AG04450 (cell line): ENCODE measurements around the gene PHEX. TPM values are rescaled to one million over a fixed set of nuclear protein-coding genes. Genes with fewer than 3 reads are reported as not detected.

Experiments
- CTCF ChIA-PET: fragments of 300-600, 350-600 bp; formaldehyde crosslinking; extraction: SDS; loops from one replicate; lab custom pipeline; 2022; ENCODE audit warnings: antibody characterized with exemption, inconsistent platforms; lab: Charles Lee
- POLR2A ChIA-PET: fragments of 350-600 bp; formaldehyde crosslinking; extraction: SDS; loops from one replicate; lab custom pipeline; 2021; ENCODE audit warnings: antibody characterized with exemption, inconsistent platforms; lab: Yijun Ruan, JAX
- DNase-seq: peaks from one replicate; pipeline ENCODE4 v3.0.0-alpha.2; 2011; ENCODE audit warnings: low read depth, low spot score
- H3K27ac ChIP-seq: one replicate; pipeline ENCODE4 v1.5.1; 2012; ENCODE audit warnings: low read depth, low read length, control low read depth
- H3K27me3 ChIP-seq: one replicate; pipeline ENCODE4 v1.6.0; 2012; ENCODE audit warnings: low read length; ENCODE audit not compliant: control insufficient read depth, insufficient read depth
- H3K4me3 ChIP-seq: 2 replicates; pipeline ENCODE4 v1.5.1; 2011; ENCODE audit warnings: mild to moderate bottlenecking, low read depth, low read length, control low read depth
- H3K9me3 ChIP-seq: 2 replicates; pipeline ENCODE4 v1.5.1; 2012; ENCODE audit warnings: low read length; ENCODE audit not compliant: control insufficient read depth, insufficient read depth
- CTCF ChIP-seq: IDR thresholded peaks from 2 replicates; pipeline ENCODE4 v1.5.1; 2011; ENCODE audit warnings: low read depth, low read length, control low read depth, inconsistent platforms
- polyA plus RNA-seq: library from polyadenylated mRNA; depleted of rRNA; stranded (reverse); fragments of >200 nt; gene quantifications from 2 replicates; pipeline ENCODE4 v1.2.3, GENCODE V29; 2011

Gene PHEX
- polyA plus RNA-seq, 1 experiment: 0.40 TPM

DNA sequence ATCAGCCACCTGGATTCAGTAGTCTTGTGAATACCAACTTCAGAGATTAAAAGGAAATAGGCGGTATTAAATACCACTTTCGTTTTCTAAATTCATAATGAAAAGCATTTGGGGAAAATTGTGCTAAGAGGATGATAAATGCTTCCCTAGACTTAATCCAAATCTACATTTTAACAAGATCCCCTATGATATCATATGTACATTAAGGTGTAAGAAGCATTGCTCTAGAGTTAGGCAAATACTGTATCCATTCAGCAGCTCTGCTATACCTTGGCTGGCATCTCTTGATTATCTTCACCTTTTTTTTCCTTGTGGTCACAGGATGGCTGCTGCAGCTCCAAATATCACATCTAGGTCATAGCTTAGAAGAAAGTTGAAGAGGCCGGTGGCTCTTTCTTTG is 40.6 kb upstream of the PHEX start:
- ChIA-PET CTCF (interaction anchor here (1.1 kb wide), 1 partner anchor 144 kb away, joined by 3 read pairs; no protein-coding TSS in a partner anchor), POLR2A (no interaction called here)
- no peak overlapping the region for H3K27ac ChIP-seq
- TF ChIP-seq CTCF: no peak
- no peak for DNase-seq
- no peaks in the 10 kb centered on the region for H3K27me3 ChIP-seq
- no peaks in the 10 kb centered on the region for H3K9me3 ChIP-seq
- no peak overlapping the region for H3K4me3 ChIP-seq

- no peak for DNase-seq
- Histone ChIP-seq H3K27me3 (no peaks in the 10 kb centered on the region), H3K4me3 (no peak overlapping the region), H3K9me3 (no peaks in the 10 kb centered on the region), H3K27ac (no peak overlapping the region)
- TF ChIP-seq CTCF: no peak
- CTCF ChIA-PET: interaction anchor here (1.1 kb wide), 1 partner anchor 142 kb away, joined by 3 read pairs; no protein-coding TSS in a partner anchor
- POLR2A ChIA-PET: no interaction called here
Observed at GRCh38 chrX:21993265-21993664, 38.9 kb upstream of the PHEX start.

DNA sequence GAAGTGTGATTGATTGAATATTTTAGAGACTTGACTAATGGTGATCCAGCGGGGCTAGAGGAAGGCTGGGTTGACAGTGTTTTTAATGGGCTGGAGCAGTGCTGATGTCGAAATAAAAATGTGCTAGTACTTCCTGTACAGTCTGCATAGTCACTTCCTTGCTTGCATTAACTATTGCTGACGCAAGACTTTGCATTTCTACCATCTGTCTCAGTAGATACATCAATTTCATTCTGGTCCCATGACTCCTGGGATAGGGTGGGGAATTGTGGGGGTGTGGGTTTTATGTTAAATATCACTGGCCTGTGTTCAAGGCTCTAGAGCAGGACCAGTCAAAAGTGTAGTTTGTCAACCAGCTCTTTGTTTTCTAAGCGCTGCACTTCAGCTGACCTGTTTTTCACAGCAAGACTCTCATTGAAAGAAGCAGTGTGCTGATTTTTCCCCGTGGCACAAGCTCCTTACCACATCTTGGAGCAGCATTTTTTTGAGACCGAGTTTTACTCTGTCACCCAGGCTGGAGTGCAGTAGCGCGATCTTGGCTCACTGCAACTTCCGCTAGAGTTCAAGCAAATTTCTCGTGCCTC is 35.2 kb upstream of the PHEX start:
- Histone ChIP-seq H3K9me3 (no peaks in the 10 kb centered on the region), H3K4me3 (no peak overlapping the region), H3K27ac (peak overlapping the region; percentile 68), H3K27me3 (no peaks in the 10 kb centered on the region)
- CTCF ChIA-PET: interaction anchor here (3.0 kb wide), 1 partner anchor 12 kb away, joined by 12 read pairs; no protein-coding TSS in a partner anchor
- no peak for TF ChIP-seq CTCF
- POLR2A ChIA-PET: no interaction called here
- DNase-seq: peak; percentile 37

- H3K27ac ChIP-seq: no peak overlapping the region
- H3K4me3 ChIP-seq: no peak overlapping the region
- no peaks in the 10 kb centered on the region for H3K9me3 ChIP-seq
- ChIA-PET POLR2A (no interaction called here), CTCF (interaction anchor here (1.3 kb wide), 1 partner anchor 13 kb away, joined by 4 read pairs; no protein-coding TSS in a partner anchor)
- no peak for TF ChIP-seq CTCF
- no peaks in the 10 kb centered on the region for H3K27me3 ChIP-seq
- DNase-seq: no peak
Observed at GRCh38 chrX:21998037-21998436, 34.1 kb upstream of the PHEX start.

DNA sequence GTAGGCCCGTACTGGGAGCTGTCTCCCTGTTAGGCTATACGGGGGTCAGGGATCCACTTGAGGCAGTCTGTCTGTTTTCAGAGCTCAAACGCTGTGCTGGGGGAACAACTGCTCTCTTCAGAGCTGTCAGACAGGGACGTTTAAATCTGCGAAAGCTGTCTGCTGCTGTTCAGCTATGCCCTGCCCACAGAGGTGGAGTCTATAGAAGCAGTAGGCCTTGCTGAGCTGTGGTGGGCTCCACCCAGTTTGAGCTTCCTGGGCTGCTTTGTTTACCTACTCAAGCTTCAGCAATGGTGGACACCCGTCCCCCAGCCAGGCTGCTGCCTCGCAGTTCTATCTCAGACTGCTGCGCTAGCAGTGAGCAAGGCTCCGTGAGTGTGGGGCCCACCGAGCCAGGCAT is 27.3 kb upstream of the PHEX start:
- Histone ChIP-seq H3K4me3 (no peak overlapping the region), H3K27me3 (no peaks in the 10 kb centered on the region), H3K9me3 (no peaks in the 10 kb centered on the region), H3K27ac (no peak overlapping the region)
- no peak for DNase-seq
- TF ChIP-seq CTCF: no peak
- CTCF ChIA-PET: no interaction called here
- POLR2A ChIA-PET: no interaction called here
